Measurements from ENCODE around the gene FBLL1. TPM values are rescaled to one million over a fixed set of nuclear protein-coding genes. Genes with fewer than 3 reads are reported as not detected.
A peak's percentile ranks its signal among the peaks of the same experiment; 100 is the strongest.
"Not testable (repeated sequence)": the region's sequence is repeated elsewhere in the genome, so short reads cannot be mapped to it uniquely, and the experiment has no call there.

Gene FBLL1
- total RNA-seq, 1 donor from 2014 or later = 3.3 TPM

- peaks cover 35% of the 10 kb centered on the region for H3K27me3 Mint-ChIP-seq
- H3K9me3 Mint-ChIP-seq = no peaks in the 10 kb centered on the region
- H3K36me3 Mint-ChIP-seq = no peaks in the 10 kb centered on the region
- peak overlapping the region; percentile 86 for H3K4me3 Mint-ChIP-seq
- H3K4me1 Mint-ChIP-seq (ENCODE audit: unreplicated experiment) = peaks cover 9% of the 10 kb centered on the region
- DNase-seq (ENCODE audit: extremely low spot score, unreplicated experiment) = no peak
- TF ChIP-seq CTCF (conservative IDR thresholded peaks at IDR 0.05) = no peak
- H3K27ac Mint-ChIP-seq = no peak overlapping the region
Measured at GRCh38 chr5:168527756-168528295, 1.3 kb upstream of the FBLL1 start.

GRCh38 chr5:168529374-168530234 lies 499 bp downstream of the FBLL1 start:
- H3K36me3 Mint-ChIP-seq = no peaks in the 10 kb centered on the region
- no peaks in the 10 kb centered on the region for H3K9me3 Mint-ChIP-seq
- H3K4me1 Mint-ChIP-seq (ENCODE audit: unreplicated experiment) = peaks cover 10% of the 10 kb centered on the region
- DNase-seq (ENCODE audit: extremely low spot score, unreplicated experiment) = no peak
- H3K27ac Mint-ChIP-seq = no peak overlapping the region
- H3K27me3 Mint-ChIP-seq = peaks cover 40% of the 10 kb centered on the region
- TF ChIP-seq CTCF (conservative IDR thresholded peaks at IDR 0.05) = no peak
- H3K4me3 Mint-ChIP-seq = peak overlapping the region; percentile 83

- peaks cover 10% of the 10 kb centered on the region for H3K4me1 Mint-ChIP-seq (ENCODE audit: unreplicated experiment)
- H3K27ac Mint-ChIP-seq = no peak overlapping the region
- no peak for DNase-seq (ENCODE audit: extremely low spot score, unreplicated experiment)
- no peaks in the 10 kb centered on the region for H3K36me3 Mint-ChIP-seq
- H3K27me3 Mint-ChIP-seq = peaks cover 40% of the 10 kb centered on the region
- no peak for TF ChIP-seq CTCF (conservative IDR thresholded peaks at IDR 0.05)
- H3K4me3 Mint-ChIP-seq = peak overlapping the region; percentile 83
- H3K9me3 Mint-ChIP-seq = no peaks in the 10 kb centered on the region
Measured at GRCh38 chr5:168530621-168531150, 1.6 kb downstream of the FBLL1 start.

- no peak for TF ChIP-seq CTCF (conservative IDR thresholded peaks at IDR 0.05)
- H3K36me3 Mint-ChIP-seq = no peaks in the 10 kb centered on the region
- H3K9me3 Mint-ChIP-seq = no peaks in the 10 kb centered on the region
- peaks cover 10% of the 10 kb centered on the region for H3K4me1 Mint-ChIP-seq (ENCODE audit: unreplicated experiment)
- no peak overlapping the region for H3K27ac Mint-ChIP-seq
- no peak overlapping the region for H3K4me3 Mint-ChIP-seq
- DNase-seq (ENCODE audit: extremely low spot score, unreplicated experiment) = no peak
- H3K27me3 Mint-ChIP-seq = peaks cover 40% of the 10 kb centered on the region
Measured at GRCh38 chr5:168531191-168531590, 2.1 kb downstream of the FBLL1 start.

GRCh38 chr5:168531987-168532864 lies 3.1 kb downstream of the FBLL1 start:
- Mint-ChIP-seq H3K27me3 (peaks cover 40% of the 10 kb centered on the region), H3K9me3 (no peaks in the 10 kb centered on the region)

GRCh38 chr5:168534351-168534750 lies 5.2 kb downstream of the FBLL1 start:
- not testable (repeated sequence) for H3K36me3 Mint-ChIP-seq; H3K4me1 Mint-ChIP-seq (ENCODE audit: unreplicated experiment); H3K9me3 Mint-ChIP-seq; H3K4me3 Mint-ChIP-seq; DNase-seq (ENCODE audit: extremely low spot score, unreplicated experiment); H3K27ac Mint-ChIP-seq
- peaks cover 29% of the 10 kb centered on the region for H3K27me3 Mint-ChIP-seq

More at GRCh38 chr5:168531987-168532864, 3.1 kb downstream of the FBLL1 start:
- TF ChIP-seq CTCF (conservative IDR thresholded peaks at IDR 0.05) = no peak
- Mint-ChIP-seq H3K27ac (no peak overlapping the region), H3K4me3 (no peak overlapping the region), H3K4me1 (ENCODE audit: unreplicated experiment) (peaks cover 10% of the 10 kb centered on the region), H3K36me3 (no peaks in the 10 kb centered on the region)
- no peak for DNase-seq (ENCODE audit: extremely low spot score, unreplicated experiment)
